Endothelial cell of umbilical vein (primary cell): ENCODE results near the gene DCUN1D4.

ENCODE experiments used
- EZH2 ChIP-seq: IDR thresholded peaks from 2 replicates; pipeline ENCODE4 v1.6.1; 2012; ENCODE audit warnings: borderline replicate concordance, low read depth, mild to moderate bottlenecking, moderate library complexity, low read length, inconsistent platforms; ENCODE audit not compliant: severe bottlenecking
- FOS ChIP-seq: IDR thresholded peaks from 2 replicates; pipeline ENCODE4 v1.6.1; 2011; ENCODE audit warnings: mild to moderate bottlenecking, low read length, moderate library complexity, borderline replicate concordance; ENCODE audit not compliant: insufficient read depth
- GATA2 ChIP-seq: IDR thresholded peaks from 2 replicates; pipeline ENCODE4 v1.7.0; 2011; ENCODE audit warnings: low read depth, mild to moderate bottlenecking, moderate library complexity, mixed read lengths, low read length; ENCODE audit not compliant: insufficient read length, insufficient read depth
- JUN ChIP-seq: IDR thresholded peaks from 2 replicates; pipeline ENCODE4 v1.6.1; 2011; ENCODE audit warnings: borderline replicate concordance, low read depth; ENCODE audit not compliant: insufficient read length, insufficient read depth
- MYC ChIP-seq: IDR thresholded peaks from one replicate; pipeline ENCODE4 v1.6.1; 2011; ENCODE audit warnings: mild to moderate bottlenecking, low read depth, low read length
- POLR2A ChIP-seq: IDR thresholded peaks from 2 replicates; pipeline ENCODE4 v1.6.1; 2012; ENCODE audit warnings: low read depth, mild to moderate bottlenecking, control low read depth, low read length
- POLR2AphosphoS5 ChIP-seq: IDR thresholded peaks from 2 replicates; pipeline ENCODE4 v1.6.1; 2012; ENCODE audit warnings: low read depth, mild to moderate bottlenecking, control low read depth, low read length, moderate library complexity; ENCODE audit not compliant: insufficient read depth
- TF ChIP-seq, protein P1 (sequence below), 2 donors: IDR thresholded peaks; 1 replicate in 1 of 2; 2 replicates in 1 of 2; pipeline ENCODE4 v1.5.1; 2011; ENCODE audit warnings: low read length in 2 of 2, mild to moderate bottlenecking in 2 of 2, moderate library complexity in 2 of 2, control low read depth in 1 of 2, inconsistent platforms in 1 of 2, low read depth in 1 of 2; ENCODE audit not compliant: insufficient read depth in 1 of 2; ENCODE audit errors: extremely low read depth in 1 of 2
- TF ChIP-seq, protein P2 (sequence below): IDR thresholded peaks from 2 replicates; pipeline ENCODE4 v1.6.1; 2011; ENCODE audit not compliant: insufficient read depth, insufficient read length

DNA sequence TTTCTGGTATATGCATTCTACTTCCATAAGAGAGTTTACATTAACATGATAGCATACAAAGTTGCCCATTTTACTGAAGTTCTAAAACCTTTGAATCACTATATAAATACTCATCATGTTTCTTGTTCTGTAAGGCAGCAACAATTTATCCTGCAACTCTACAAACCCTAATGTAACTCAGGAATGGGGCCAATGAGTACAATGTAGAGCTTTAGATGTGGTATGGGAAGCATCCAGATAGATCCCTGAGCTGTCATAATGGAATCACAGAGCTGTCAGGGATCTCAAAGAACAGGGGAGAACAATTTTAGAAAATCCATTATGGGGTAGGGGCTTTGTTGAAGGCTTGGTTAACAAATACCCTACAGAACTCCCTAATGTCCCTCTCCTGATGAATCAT, 88.5 kb downstream of the DCUN1D4 start:
- TF ChIP-seq, protein P1, sequence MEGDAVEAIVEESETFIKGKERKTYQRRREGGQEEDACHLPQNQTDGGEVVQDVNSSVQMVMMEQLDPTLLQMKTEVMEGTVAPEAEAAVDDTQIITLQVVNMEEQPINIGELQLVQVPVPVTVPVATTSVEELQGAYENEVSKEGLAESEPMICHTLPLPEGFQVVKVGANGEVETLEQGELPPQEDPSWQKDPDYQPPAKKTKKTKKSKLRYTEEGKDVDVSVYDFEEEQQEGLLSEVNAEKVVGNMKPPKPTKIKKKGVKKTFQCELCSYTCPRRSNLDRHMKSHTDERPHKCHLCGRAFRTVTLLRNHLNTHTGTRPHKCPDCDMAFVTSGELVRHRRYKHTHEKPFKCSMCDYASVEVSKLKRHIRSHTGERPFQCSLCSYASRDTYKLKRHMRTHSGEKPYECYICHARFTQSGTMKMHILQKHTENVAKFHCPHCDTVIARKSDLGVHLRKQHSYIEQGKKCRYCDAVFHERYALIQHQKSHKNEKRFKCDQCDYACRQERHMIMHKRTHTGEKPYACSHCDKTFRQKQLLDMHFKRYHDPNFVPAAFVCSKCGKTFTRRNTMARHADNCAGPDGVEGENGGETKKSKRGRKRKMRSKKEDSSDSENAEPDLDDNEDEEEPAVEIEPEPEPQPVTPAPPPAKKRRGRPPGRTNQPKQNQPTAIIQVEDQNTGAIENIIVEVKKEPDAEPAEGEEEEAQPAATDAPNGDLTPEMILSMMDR (IDR thresholded peaks at IDR 0.05; ENCODE audit: extremely low read depth in 1 of 2, insufficient read depth in 1 of 2, low read depth in 1 of 2, low read length in 2 of 2), result no peak
- TF ChIP-seq POLR2AphosphoS5, result no peak
- no peak for TF ChIP-seq POLR2A
- TF ChIP-seq EZH2, result no peak
- no peak for TF ChIP-seq JUN
- TF ChIP-seq, protein P2, sequence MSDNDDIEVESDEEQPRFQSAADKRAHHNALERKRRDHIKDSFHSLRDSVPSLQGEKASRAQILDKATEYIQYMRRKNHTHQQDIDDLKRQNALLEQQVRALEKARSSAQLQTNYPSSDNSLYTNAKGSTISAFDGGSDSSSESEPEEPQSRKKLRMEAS, result no peak
- no peak for TF ChIP-seq MYC
- TF ChIP-seq GATA2, result no peak
- TF ChIP-seq FOS, result no peak
